Activated T-cell treated with anti-CD3 and anti-CD28 coated beads, Interleukin-2, amount 50 U/mL, for 48 hours (primary cell): ENCODE results near the gene MCC.

Source experiments
- DNase-seq, 2 experiments: peaks; one replicate each; pipeline ENCODE4 v3.0.0-alpha.2; 2020

The MCC gene

GRCh38 chr5:113299591-113299990, 188.7 kb downstream of the MCC start:
- no peak for DNase-seq

GRCh38 chr5:113296676-113297075, 191.6 kb downstream of the MCC start:
- DNase-seq: no peak

- DNase-seq: no peak
Measured at GRCh38 chr5:113295111-113295539, 193.1 kb downstream of the MCC start.

GRCh38 chr5:113294311-113295110, 193.7 kb downstream of the MCC start:
- peak; percentile 83 to 85 for DNase-seq

GRCh38 chr5:113293975-113294310, 194.3 kb downstream of the MCC start:
- peak in 1 of 2 experiments; percentile 55 for DNase-seq

GRCh38 chr5:113293068-113293974, 194.9 kb downstream of the MCC start:
- DNase-seq: peak; percentile 29 to 43

GRCh38 chr5:113292462-113292861, 195.8 kb downstream of the MCC start:
- DNase-seq: no peak

GRCh38 chr5:113283558-113283957, 204.7 kb downstream of the MCC start:
- no peak for DNase-seq

GRCh38 chr5:113282472-113282871, 205.8 kb downstream of the MCC start:
- no peak for DNase-seq

GRCh38 chr5:113281194-113281593, 207.1 kb downstream of the MCC start:
- no peak for DNase-seq

- DNase-seq: no peak
Measured at GRCh38 chr5:113280541-113280940, 207.7 kb downstream of the MCC start.

GRCh38 chr5:113278976-113279375, 209.3 kb downstream of the MCC start:
- DNase-seq: peak in 1 of 2 experiments; percentile 21

- no peak for DNase-seq
Measured at GRCh38 chr5:113276493-113276892, 211.8 kb downstream of the MCC start.

GRCh38 chr5:113276001-113276400, 212.3 kb downstream of the MCC start:
- no peak for DNase-seq

- DNase-seq: no peak
Measured at GRCh38 chr5:113274836-113275414, 213.3 kb downstream of the MCC start.

- no peak for DNase-seq
Measured at GRCh38 chr5:113273948-113274347, 214.3 kb downstream of the MCC start.

GRCh38 chr5:113271745-113272454, 216.4 kb downstream of the MCC start:
- no peak for DNase-seq

GRCh38 chr5:113271015-113271414, 217.2 kb downstream of the MCC start:
- no peak for DNase-seq

- no peak for DNase-seq
Measured at GRCh38 chr5:113270086-113270485, 218.2 kb downstream of the MCC start.

- DNase-seq: no peak
Measured at GRCh38 chr5:113269023-113269997, 218.9 kb downstream of the MCC start.

GRCh38 chr5:113268232-113268631, 220.0 kb downstream of the MCC start:
- DNase-seq: no peak
